ENCODE results near the gene ANKRD63.

- TF ChIP-seq, protein P1, sequence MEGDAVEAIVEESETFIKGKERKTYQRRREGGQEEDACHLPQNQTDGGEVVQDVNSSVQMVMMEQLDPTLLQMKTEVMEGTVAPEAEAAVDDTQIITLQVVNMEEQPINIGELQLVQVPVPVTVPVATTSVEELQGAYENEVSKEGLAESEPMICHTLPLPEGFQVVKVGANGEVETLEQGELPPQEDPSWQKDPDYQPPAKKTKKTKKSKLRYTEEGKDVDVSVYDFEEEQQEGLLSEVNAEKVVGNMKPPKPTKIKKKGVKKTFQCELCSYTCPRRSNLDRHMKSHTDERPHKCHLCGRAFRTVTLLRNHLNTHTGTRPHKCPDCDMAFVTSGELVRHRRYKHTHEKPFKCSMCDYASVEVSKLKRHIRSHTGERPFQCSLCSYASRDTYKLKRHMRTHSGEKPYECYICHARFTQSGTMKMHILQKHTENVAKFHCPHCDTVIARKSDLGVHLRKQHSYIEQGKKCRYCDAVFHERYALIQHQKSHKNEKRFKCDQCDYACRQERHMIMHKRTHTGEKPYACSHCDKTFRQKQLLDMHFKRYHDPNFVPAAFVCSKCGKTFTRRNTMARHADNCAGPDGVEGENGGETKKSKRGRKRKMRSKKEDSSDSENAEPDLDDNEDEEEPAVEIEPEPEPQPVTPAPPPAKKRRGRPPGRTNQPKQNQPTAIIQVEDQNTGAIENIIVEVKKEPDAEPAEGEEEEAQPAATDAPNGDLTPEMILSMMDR (conservative IDR thresholded peaks at IDR 0.05 in 1 of 2, IDR thresholded peaks at IDR 0.05 in 1 of 2; ENCODE audit: low read depth in 1 of 2, low read length in 2 of 2): no peak
- TF ChIP-seq EZH2 (IDR thresholded peaks at IDR 0.05; ENCODE audit: low read length, missing control alignments): no peak
Measured at GRCh38 chr15:40306371-40306770, 23.5 kb upstream of the ANKRD63 start.

Data from fibroblast of lung (primary cell).